GM18520 (cell line): ENCODE data around the gene ANKS1B.

Source experiments
- ATAC-seq: cut with Tn5 transposase; IDR thresholded peaks from one replicate; pipeline ENCODE4 v1.9.1; 2021; ENCODE audit not compliant: unreplicated experiment

The ANKS1B gene

GRCh38 chr12:98719515-98720504, 1264.9 kb downstream of the ANKS1B start:
- ATAC-seq: no peak

GRCh38 chr12:98714426-98714825, 1270.3 kb downstream of the ANKS1B start:
- no peak for ATAC-seq

- ATAC-seq: no peak
These were observed 1275.7 kb downstream of the ANKS1B start for GRCh38 chr12:98709022-98709421.

GRCh38 chr12:98701166-98701565, 1283.6 kb downstream of the ANKS1B start:
- ATAC-seq: no peak

GRCh38 chr12:98699586-98699985, 1285.2 kb downstream of the ANKS1B start:
- ATAC-seq: no peak

- peak; percentile 92 for ATAC-seq
These were observed 1285.9 kb downstream of the ANKS1B start for GRCh38 chr12:98698603-98699463.

- ATAC-seq: no peak
These were observed 1287.5 kb downstream of the ANKS1B start for GRCh38 chr12:98697209-98697608.

- ATAC-seq: no peak
These were observed 1288.6 kb downstream of the ANKS1B start for GRCh38 chr12:98696036-98696646.

- ATAC-seq: no peak
These were observed 1293.4 kb downstream of the ANKS1B start for GRCh38 chr12:98691351-98691750.

- no peak for ATAC-seq
These were observed 1298.1 kb downstream of the ANKS1B start for GRCh38 chr12:98686603-98687002.
